ENCODE results near the gene ADPRM.

GRCh38 chr17:10758062-10758461, 60.7 kb downstream of the ADPRM start:
- TF ChIP-seq CTCF (IDR thresholded peaks at IDR 0.05 in 4 of 5, conservative IDR thresholded peaks at IDR 0.05 in 1 of 5) (no peak), POLR2A (IDR thresholded peaks at IDR 0.05) (no peak)

Data from gastrocnemius medialis (tissue), 4 donors.